Effector memory CD4-positive, alpha-beta T cell (primary cell): ENCODE results near the gene ABCA7.

Experiments used
- DNase-seq, 3 donors: peaks; one replicate each; pipeline ENCODE4 v3.0.0-alpha.2; 2020
- H3K27ac ChIP-seq: 2 replicates; pipeline ENCODE4 v1.7.0; 2013; ENCODE audit warnings: mild to moderate bottlenecking, low read length, moderate library complexity; ENCODE audit not compliant: insufficient read depth, poor library complexity, severe bottlenecking
- H3K27me3 ChIP-seq: replicated peaks from 2 replicates; pipeline ENCODE4 v1.7.0; 2013; ENCODE audit warnings: mild to moderate bottlenecking, low read length; ENCODE audit not compliant: insufficient read depth, control insufficient read depth, poor library complexity, severe bottlenecking
- H3K36me3 ChIP-seq: 2 replicates; pipeline ENCODE4 v1.7.0; 2013; ENCODE audit warnings: mild to moderate bottlenecking, low read length, moderate library complexity; ENCODE audit not compliant: control insufficient read depth, insufficient read depth
- H3K4me1 ChIP-seq: 2 replicates; pipeline ENCODE4 v1.7.0; 2013; ENCODE audit warnings: low read length, mild to moderate bottlenecking; ENCODE audit not compliant: control insufficient read depth, insufficient read depth, poor library complexity, severe bottlenecking
- H3K4me3 ChIP-seq: 2 replicates; pipeline ENCODE4 v1.7.0; 2013; ENCODE audit warnings: low read length, low read depth, mild to moderate bottlenecking; ENCODE audit not compliant: insufficient read depth, poor library complexity, severe bottlenecking
- H3K9me3 ChIP-seq: 2 replicates; pipeline ENCODE4 v1.7.0; 2013; ENCODE audit warnings: mild to moderate bottlenecking, low read length, moderate library complexity; ENCODE audit not compliant: control insufficient read depth

The ABCA7 gene

DNA sequence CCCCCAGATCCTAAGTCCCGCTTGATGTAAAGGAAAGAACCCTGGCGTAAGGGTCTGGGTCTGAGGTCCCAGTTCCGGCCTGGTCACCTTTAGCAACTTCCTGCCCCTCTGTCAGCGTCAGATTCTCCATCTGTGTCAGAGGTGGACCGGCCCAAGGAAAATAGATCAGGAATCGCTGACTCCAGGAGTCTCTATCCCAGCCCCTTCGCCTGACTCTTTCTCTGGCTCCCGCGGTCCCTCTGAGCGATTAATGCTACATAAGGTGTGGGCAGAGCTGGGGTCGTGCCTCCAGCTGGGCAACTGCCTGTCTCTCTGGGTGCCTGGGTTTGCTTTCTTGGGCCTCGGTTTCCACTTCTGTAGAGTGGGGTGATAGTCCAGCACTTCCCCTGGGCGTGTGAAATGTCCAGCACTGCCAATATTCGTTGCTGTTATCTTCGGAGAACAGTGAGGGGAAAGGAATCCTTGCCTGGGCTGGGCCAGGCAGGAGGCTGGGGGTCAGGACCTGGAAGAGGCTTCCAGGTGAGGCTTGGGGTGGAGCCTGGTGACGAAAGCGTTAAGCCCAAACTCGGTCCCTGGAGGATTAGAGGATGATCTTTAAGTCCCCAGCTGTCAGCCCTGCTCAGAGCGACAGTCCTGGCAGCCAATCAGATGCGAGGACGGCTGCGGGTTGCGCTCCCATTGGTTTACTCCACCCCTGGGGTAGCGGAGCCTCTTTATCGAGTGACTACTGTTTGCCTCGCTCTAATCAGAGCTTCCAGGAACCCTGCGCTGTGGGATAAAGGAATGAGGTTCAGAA, 767 bp downstream of the ABCA7 start:
- Histone ChIP-seq H3K4me1 (peaks cover 40% of the 10 kb centered on the region), H3K9me3 (no peaks in the 10 kb centered on the region), H3K27ac (peak overlapping the region; percentile 71), H3K36me3 (peaks cover 37% of the 10 kb centered on the region), H3K4me3 (peak overlapping the region; percentile 61), H3K27me3 (no peaks in the 10 kb centered on the region)
- peak; percentile 83 to 88 (median 88) for DNase-seq

GRCh38 chr19:1041272-1041834, 1.4 kb downstream of the ABCA7 start:
- Histone ChIP-seq H3K4me1 (peaks cover 37% of the 10 kb centered on the region), H3K27ac (peak overlapping the region; percentile 71), H3K27me3 (no peaks in the 10 kb centered on the region), H3K4me3 (peak overlapping the region; percentile 61), H3K36me3 (peaks cover 35% of the 10 kb centered on the region), H3K9me3 (no peaks in the 10 kb centered on the region)
- no peak for DNase-seq

- no peak for DNase-seq
- Histone ChIP-seq H3K9me3 (no peaks in the 10 kb centered on the region), H3K27ac (no peak overlapping the region), H3K4me3 (no peak overlapping the region), H3K36me3 (peaks cover 39% of the 10 kb centered on the region), H3K4me1 (peaks cover 40% of the 10 kb centered on the region), H3K27me3 (no peaks in the 10 kb centered on the region)
These were observed 2.2 kb downstream of the ABCA7 start for GRCh38 chr19:1041835-1042685.

- Histone ChIP-seq H3K27ac (no peak overlapping the region), H3K4me3 (no peak overlapping the region), H3K4me1 (peaks cover 35% of the 10 kb centered on the region), H3K27me3 (no peaks in the 10 kb centered on the region), H3K9me3 (no peaks in the 10 kb centered on the region), H3K36me3 (peaks cover 41% of the 10 kb centered on the region)
- no peak for DNase-seq
These were observed 3.0 kb downstream of the ABCA7 start for GRCh38 chr19:1042689-1043511.

- Histone ChIP-seq H3K4me3 (no peak overlapping the region), H3K4me1 (peaks cover 20% of the 10 kb centered on the region), H3K27ac (no peak overlapping the region)
These were observed 5.3 kb downstream of the ABCA7 start for GRCh38 chr19:1045247-1045603.

DNA sequence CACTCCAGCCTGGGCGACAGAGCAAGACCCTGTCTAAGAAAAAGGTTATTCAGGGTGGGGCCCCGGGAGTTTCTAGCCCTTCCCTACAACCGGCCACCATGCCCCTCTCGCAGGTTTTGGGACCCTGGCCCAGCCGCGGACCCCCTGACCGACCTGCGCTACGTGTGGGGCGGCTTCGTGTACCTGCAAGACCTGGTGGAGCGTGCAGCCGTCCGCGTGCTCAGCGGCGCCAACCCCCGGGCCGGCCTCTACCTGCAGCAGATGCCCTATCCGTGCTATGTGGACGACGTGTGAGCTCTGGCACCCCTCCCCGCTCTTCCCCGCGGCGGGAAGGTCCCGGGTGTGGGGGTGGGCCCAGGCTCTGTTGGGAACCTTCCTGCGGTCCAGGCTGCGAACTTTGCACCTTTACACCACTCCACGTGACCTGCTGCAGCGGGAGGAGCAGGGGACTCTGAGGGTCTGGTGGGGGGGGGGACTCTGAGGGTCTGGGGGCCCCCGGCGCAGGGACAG, 6.3 kb downstream of the ABCA7 start:
- Histone ChIP-seq H3K4me3 (no peak overlapping the region), H3K9me3 (no peaks in the 10 kb centered on the region), H3K27ac (no peak overlapping the region), H3K27me3 (no peaks in the 10 kb centered on the region), H3K36me3 (peaks cover 41% of the 10 kb centered on the region), H3K4me1 (peaks cover 12% of the 10 kb centered on the region)
- no peak for DNase-seq

More at GRCh38 chr19:1045247-1045603, 5.3 kb downstream of the ABCA7 start:
- Histone ChIP-seq H3K9me3 (no peaks in the 10 kb centered on the region), H3K36me3 (peaks cover 41% of the 10 kb centered on the region), H3K27me3 (no peaks in the 10 kb centered on the region)
- DNase-seq: peak; percentile 63 to 76 (median 68)

DNA sequence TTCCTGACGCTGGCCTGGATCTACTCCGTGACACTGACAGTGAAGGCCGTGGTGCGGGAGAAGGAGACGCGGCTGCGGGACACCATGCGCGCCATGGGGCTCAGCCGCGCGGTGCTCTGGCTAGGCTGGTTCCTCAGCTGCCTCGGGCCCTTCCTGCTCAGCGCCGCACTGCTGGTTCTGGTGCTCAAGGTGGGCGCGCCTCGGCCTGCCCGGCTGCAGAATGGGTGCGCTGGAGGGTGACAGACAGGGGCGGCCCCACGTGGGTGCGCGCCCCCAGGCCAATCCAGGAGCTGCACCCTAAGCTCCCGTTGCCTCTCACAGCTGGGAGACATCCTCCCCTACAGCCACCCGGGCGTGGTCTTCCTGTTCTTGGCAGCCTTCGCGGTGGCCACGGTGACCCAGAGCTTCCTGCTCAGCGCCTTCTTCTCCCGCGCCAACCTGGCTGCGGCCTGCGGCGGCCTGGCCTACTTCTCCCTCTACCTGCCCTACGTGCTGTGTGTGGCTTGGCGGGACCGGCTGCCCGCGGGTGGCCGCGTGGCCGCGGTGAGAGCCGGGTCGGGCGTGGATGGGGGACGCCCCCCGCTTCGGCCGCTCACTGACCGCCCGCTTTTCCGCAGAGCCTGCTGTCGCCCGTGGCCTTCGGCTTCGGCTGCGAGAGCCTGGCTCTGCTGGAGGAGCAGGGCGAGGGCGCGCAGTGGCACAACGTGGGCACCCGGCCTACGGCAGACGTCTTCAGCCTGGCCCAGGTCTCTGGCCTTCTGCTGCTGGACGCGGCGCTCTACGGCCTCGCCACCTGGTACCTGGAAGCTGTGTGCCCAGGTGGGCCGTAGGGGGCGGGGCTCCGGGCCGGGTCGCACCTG, 7.2 kb downstream of the ABCA7 start:
- no peaks in the 10 kb centered on the region for H3K9me3 ChIP-seq
- H3K36me3 ChIP-seq: peaks cover 38% of the 10 kb centered on the region
- no peak for DNase-seq
- peaks cover 8% of the 10 kb centered on the region for H3K4me1 ChIP-seq
- H3K27me3 ChIP-seq: no peaks in the 10 kb centered on the region
- no peak overlapping the region for H3K4me3 ChIP-seq
- no peak overlapping the region for H3K27ac ChIP-seq

DNA sequence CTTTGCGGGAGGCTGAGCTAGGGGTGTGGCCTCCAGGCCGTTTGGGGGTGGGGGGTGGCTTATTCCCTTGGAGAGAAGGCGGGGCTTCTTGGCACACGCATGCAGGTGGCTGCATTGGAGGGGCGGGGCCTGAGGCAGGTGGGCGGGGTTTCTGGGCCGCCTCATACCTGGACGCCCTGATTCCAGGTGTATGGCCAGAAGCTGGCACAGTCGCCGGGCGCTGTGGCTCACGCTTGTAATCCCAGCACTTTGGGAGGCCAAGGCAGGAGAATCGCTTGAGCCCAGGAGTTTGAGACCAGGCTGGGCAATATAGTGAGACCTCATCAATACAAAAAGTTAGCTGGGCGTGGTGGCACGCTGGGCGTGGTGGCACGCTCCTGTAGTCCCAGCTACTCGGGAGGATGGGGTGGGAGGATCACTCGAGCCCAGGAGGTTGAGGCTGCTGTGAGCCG, 7.8 kb downstream of the ABCA7 start:
- Histone ChIP-seq H3K36me3 (peaks cover 31% of the 10 kb centered on the region), H3K4me1 (peaks cover 5% of the 10 kb centered on the region), H3K27me3 (no peaks in the 10 kb centered on the region), H3K27ac (no peak overlapping the region), H3K9me3 (no peaks in the 10 kb centered on the region), H3K4me3 (no peak overlapping the region)
- DNase-seq: no peak

DNA sequence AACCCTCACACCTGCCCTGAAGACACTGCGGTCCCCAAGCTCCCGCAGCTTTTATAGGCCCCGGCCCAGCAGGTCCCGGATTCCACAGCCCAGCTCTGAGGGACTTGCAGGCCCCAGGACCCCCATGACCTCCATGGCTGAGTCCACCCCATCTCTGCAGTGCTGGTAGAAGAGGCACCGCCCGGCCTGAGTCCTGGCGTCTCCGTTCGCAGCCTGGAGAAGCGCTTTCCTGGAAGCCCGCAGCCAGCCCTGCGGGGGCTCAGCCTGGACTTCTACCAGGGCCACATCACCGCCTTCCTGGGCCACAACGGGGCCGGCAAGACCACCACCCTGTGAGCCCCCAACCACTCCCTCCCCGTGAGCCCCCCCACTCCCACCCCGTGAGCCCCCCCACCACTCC, 9.2 kb downstream of the ABCA7 start:
- no peaks in the 10 kb centered on the region for H3K9me3 ChIP-seq
- peaks cover 26% of the 10 kb centered on the region for H3K36me3 ChIP-seq
- H3K27me3 ChIP-seq: no peaks in the 10 kb centered on the region
- DNase-seq: no peak
- H3K4me3 ChIP-seq: no peak overlapping the region
- H3K4me1 ChIP-seq: peaks cover 5% of the 10 kb centered on the region
- H3K27ac ChIP-seq: no peak overlapping the region
